ENCODE measurements around the gene FTH1.

- TF ChIP-seq GATA3 (IDR thresholded peaks at IDR 0.05; ENCODE audit: low read depth, low read length) (no peak), GATA2 (IDR thresholded peaks at IDR 0.05; ENCODE audit: low read depth, low read length) (no peak)
These were observed 9.5 kb upstream of the FTH1 start for GRCh38 chr11:61976813-61977475.

All from SH-SY5Y (cell line).